Measurements from ENCODE around the gene TXNDC12. TPM values are rescaled to one million over a fixed set of nuclear protein-coding genes. Genes with fewer than 3 reads are reported as not detected.
A peak's percentile ranks its signal among the peaks of the same experiment; 100 is the strongest.
"Not testable (repeated sequence)": the region's sequence is repeated elsewhere in the genome, so short reads cannot be mapped to it uniquely, and the experiment has no call there.

TXNDC12 gene
- total RNA-seq, 1 donor from 2014 or later: 75.3 TPM

DNA sequence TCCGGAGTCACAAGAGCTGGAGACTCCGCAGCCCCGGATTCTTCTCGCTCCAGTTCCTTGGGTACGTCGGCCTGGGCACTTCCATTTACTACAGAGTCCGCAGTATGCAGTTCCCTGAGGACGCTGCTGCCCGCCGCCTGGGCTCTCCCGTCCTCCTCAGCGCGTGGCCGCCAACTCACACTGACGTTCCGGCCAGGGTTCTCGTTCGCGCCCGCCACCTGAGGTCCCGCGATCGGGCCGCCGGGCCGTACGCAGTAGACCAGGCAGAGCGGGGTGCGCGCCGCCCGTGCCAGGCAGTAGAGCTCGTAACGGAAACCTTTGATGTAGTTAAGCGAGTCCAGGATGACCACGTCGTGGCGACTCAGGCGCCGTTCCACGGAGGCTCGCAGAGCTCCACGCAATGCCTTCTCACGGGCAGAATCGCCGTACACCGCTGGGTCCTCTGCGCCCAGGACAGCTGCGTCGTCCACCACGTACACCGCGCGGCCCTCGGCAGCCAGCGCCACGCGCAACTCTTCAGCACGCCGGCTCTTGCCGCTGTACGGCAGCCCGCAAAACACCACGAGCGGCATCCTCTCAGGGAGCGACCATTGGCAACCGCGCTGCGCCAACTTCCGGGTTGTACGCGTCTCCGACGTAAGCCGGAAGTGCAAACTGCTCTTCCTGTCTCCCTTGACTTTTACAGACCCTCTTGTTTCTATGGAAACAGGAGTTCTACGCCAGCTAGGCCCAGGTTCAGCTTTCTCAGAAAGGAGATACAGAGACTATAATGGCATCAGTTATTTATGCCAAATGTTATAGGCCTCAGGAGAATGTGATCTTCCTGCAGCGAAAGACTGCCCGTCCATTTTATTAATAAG is 21.6 kb downstream of the TXNDC12 start, which contains the start of gene KTI12:
Gene KTI12, minus strand, starts transcription at position 621 of the 860 bp plus-strand sequence. Its CDS starts 49 bp downstream, at position 572.
- peak within 1 kb of the TSS; percentile 79 for H3K27ac Mint-ChIP-seq
- peaks cover 25% of the 10 kb centered on the region for H3K4me1 Mint-ChIP-seq
- H3K9me3 Mint-ChIP-seq: no peaks in the 10 kb centered on the region
- Histone ChIP-seq H3F3A (ENCODE audit: low read depth) (peaks cover 14% of the 10 kb centered on the region), H3K27me3 (no peaks in the 10 kb centered on the region), H3K79me2 (ENCODE audit: low read depth) (peaks cover 33% of the 10 kb centered on the region), H3K4me3 (peak within 1 kb of the TSS; percentile 90), H2AFZ (replicated peaks) (peak within 1 kb of the TSS; percentile 81), H3K4me1 (peaks cover 10% of the 10 kb centered on the region), H3K27ac (no peak within 1 kb of the TSS), H4K20me1 (ENCODE audit: low read depth) (peaks cover 22% of the 10 kb centered on the region), H3K9ac (peak within 1 kb of the TSS; percentile 64), H3K36me3 (no peaks in the 10 kb centered on the region), H3K4me2 (peak within 1 kb of the TSS; percentile 100), H3K9me3 (ENCODE audit: low read depth) (no peaks in the 10 kb centered on the region)
- no peaks in the 10 kb centered on the region for H3K27me3 Mint-ChIP-seq (ENCODE audit: insufficient read depth, low read depth)
- peak within 1 kb of the TSS; percentile 94 for H3K4me3 Mint-ChIP-seq
- peak; percentile 89 for DNase-seq (ENCODE audit: low spot score)
- TF ChIP-seq EZH2 (IDR thresholded peaks at IDR 0.05) (no peak), EZH2phosphoT487 (IDR thresholded peaks at IDR 0.05) (no peak)
- TF ChIP-seq, protein P1, sequence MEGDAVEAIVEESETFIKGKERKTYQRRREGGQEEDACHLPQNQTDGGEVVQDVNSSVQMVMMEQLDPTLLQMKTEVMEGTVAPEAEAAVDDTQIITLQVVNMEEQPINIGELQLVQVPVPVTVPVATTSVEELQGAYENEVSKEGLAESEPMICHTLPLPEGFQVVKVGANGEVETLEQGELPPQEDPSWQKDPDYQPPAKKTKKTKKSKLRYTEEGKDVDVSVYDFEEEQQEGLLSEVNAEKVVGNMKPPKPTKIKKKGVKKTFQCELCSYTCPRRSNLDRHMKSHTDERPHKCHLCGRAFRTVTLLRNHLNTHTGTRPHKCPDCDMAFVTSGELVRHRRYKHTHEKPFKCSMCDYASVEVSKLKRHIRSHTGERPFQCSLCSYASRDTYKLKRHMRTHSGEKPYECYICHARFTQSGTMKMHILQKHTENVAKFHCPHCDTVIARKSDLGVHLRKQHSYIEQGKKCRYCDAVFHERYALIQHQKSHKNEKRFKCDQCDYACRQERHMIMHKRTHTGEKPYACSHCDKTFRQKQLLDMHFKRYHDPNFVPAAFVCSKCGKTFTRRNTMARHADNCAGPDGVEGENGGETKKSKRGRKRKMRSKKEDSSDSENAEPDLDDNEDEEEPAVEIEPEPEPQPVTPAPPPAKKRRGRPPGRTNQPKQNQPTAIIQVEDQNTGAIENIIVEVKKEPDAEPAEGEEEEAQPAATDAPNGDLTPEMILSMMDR (IDR thresholded peaks at IDR 0.05): no peak
- H3K36me3 Mint-ChIP-seq: peaks cover 7% of the 10 kb centered on the region

DNA sequence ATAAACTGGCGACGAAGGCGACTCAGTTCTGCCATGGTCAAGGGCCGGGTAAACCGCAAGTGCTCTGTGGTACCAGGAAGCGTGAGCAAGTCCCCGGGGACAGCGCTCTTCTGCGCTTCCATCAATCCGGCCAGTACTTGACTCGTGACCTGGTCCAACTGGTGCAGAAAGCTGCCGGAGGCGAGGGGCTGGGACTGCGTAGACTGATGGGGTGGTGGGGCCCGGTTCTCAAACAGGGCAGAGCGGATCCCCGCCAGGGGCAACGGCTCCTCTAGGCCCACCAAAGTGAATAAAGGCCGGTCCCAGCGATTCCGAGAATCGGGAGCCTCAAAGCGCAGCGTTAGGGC is 22.2 kb downstream of the TXNDC12 start:
- H3K4me1 Mint-ChIP-seq: peaks cover 25% of the 10 kb centered on the region
- TF ChIP-seq EZH2phosphoT487 (IDR thresholded peaks at IDR 0.05) (no peak), EZH2 (IDR thresholded peaks at IDR 0.05) (no peak)
- TF ChIP-seq, protein P1 (IDR thresholded peaks at IDR 0.05): no peak
- Histone ChIP-seq H3K9ac (peak overlapping the region; percentile 64), H3K79me2 (ENCODE audit: low read depth) (peaks cover 33% of the 10 kb centered on the region), H3K4me3 (peak overlapping the region; percentile 90), H3K9me3 (ENCODE audit: low read depth) (no peaks in the 10 kb centered on the region), H3F3A (ENCODE audit: low read depth) (peaks cover 14% of the 10 kb centered on the region), H3K36me3 (no peaks in the 10 kb centered on the region), H3K27me3 (no peaks in the 10 kb centered on the region), H2AFZ (replicated peaks) (peak overlapping the region; percentile 81), H3K4me2 (peak overlapping the region; percentile 100), H4K20me1 (ENCODE audit: low read depth) (peaks cover 22% of the 10 kb centered on the region), H3K4me1 (peaks cover 10% of the 10 kb centered on the region), H3K27ac (no peak overlapping the region)
- H3K36me3 Mint-ChIP-seq: peaks cover 7% of the 10 kb centered on the region
- no peak for DNase-seq (ENCODE audit: low spot score)
- peak overlapping the region; percentile 69 for H3K27ac Mint-ChIP-seq
- no peaks in the 10 kb centered on the region for H3K9me3 Mint-ChIP-seq
- no peaks in the 10 kb centered on the region for H3K27me3 Mint-ChIP-seq (ENCODE audit: insufficient read depth, low read depth)
- H3K4me3 Mint-ChIP-seq: peak overlapping the region; percentile 94

GRCh38 chr1:52032124-52032784 is 22.7 kb downstream of the TXNDC12 start:
- Histone ChIP-seq H2AFZ (replicated peaks) (no peak overlapping the region), H3K36me3 (no peaks in the 10 kb centered on the region), H3K4me3 (peak overlapping the region; percentile 90), H3K4me2 (peak overlapping the region; percentile 100), H4K20me1 (ENCODE audit: low read depth) (peaks cover 22% of the 10 kb centered on the region), H3F3A (ENCODE audit: low read depth) (peaks cover 14% of the 10 kb centered on the region), H3K9me3 (ENCODE audit: low read depth) (no peaks in the 10 kb centered on the region), H3K9ac (peak overlapping the region; percentile 64), H3K27me3 (no peaks in the 10 kb centered on the region), H3K27ac (no peak overlapping the region), H3K4me1 (peaks cover 10% of the 10 kb centered on the region), H3K79me2 (ENCODE audit: low read depth) (peaks cover 33% of the 10 kb centered on the region)
- Mint-ChIP-seq H3K4me1 (peaks cover 25% of the 10 kb centered on the region), H3K27me3 (ENCODE audit: insufficient read depth, low read depth) (no peaks in the 10 kb centered on the region), H3K36me3 (peaks cover 7% of the 10 kb centered on the region), H3K27ac (no peak overlapping the region), H3K9me3 (no peaks in the 10 kb centered on the region), H3K4me3 (peak overlapping the region; percentile 94)
- TF ChIP-seq, protein P1 (IDR thresholded peaks at IDR 0.05): no peak
- TF ChIP-seq EZH2 (IDR thresholded peaks at IDR 0.05) (no peak), EZH2phosphoT487 (IDR thresholded peaks at IDR 0.05) (no peak)
- DNase-seq (ENCODE audit: low spot score): no peak

GRCh38 chr1:52028839-52029238 is 26.2 kb downstream of the TXNDC12 start:
- Histone ChIP-seq H4K20me1 (ENCODE audit: low read depth) (peaks cover 22% of the 10 kb centered on the region), H3K79me2 (ENCODE audit: low read depth) (peaks cover 33% of the 10 kb centered on the region), H3K4me1 (peaks cover 10% of the 10 kb centered on the region)
- DNase-seq (ENCODE audit: low spot score); H3K27ac Mint-ChIP-seq; H3F3A ChIP-seq (ENCODE audit: low read depth); H3K9me3 Mint-ChIP-seq; H3K4me3 Mint-ChIP-seq; H3K4me2 ChIP-seq; H3K27me3 Mint-ChIP-seq (ENCODE audit: insufficient read depth, low read depth); H3K9me3 ChIP-seq (ENCODE audit: low read depth); H3K27ac ChIP-seq; H3K36me3 ChIP-seq; H3K9ac ChIP-seq; H3K27me3 ChIP-seq; H3K4me3 ChIP-seq; H2AFZ ChIP-seq (replicated peaks): not testable (repeated sequence)
- Mint-ChIP-seq H3K36me3 (peaks cover 13% of the 10 kb centered on the region), H3K4me1 (peaks cover 20% of the 10 kb centered on the region)

Measured in neural progenitor cell (in vitro differentiated cells).